ENCODE measurements around the gene SYNE4. TPM values are rescaled to one million over a fixed set of nuclear protein-coding genes. Genes with fewer than 3 reads are reported as not detected.

The SYNE4 gene
- total and polyA plus RNA-seq, 2 of the 4 experiments (the other 2 are of a cell fraction), result 0.27 TPM; not detected in 1

DNA sequence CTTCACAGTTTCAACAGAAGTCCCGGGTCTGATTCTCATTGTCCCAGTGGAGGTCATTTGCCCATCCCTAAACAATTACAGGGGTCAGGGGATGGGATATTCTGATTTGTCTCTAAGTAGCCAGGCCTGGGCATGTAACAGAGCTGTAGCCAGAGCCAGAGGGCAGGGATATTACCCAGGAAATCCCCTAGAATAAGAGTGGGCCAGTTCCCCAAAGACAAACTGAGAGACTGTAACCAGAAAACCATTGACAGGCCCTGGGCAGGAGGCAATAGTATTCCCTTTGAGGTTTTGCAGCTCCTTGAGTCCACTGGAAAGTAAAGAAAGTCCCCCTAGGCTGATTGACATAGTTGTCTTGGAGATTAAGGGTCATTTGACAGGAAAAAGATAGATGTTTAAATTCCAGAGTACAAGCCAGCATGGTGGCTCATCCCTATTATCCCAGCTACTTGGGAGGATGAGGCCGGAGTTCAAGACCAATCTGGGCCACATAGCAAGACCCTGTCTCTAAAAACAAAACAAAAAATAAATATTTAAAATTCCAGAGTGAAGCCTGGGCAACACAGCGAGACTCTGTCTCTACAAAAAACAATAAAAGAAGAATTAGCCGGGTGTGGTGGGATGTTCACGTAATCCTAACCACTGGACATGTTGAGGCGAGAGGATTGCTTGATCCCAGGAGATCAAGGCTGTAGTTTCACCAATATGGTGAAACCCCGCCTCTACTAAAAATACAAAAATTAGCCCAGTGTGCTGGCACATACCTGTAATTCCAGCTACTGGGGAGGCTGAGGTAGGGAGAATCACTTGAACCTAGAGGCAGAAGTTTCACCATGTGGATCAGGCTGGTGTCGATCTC lies 15.5 kb downstream of the SYNE4 start (continued):
- TF ChIP-seq MXI1 (IDR thresholded peaks at IDR 0.05; ENCODE audit: borderline replicate concordance, low read depth, low read length), result no peak

DNA sequence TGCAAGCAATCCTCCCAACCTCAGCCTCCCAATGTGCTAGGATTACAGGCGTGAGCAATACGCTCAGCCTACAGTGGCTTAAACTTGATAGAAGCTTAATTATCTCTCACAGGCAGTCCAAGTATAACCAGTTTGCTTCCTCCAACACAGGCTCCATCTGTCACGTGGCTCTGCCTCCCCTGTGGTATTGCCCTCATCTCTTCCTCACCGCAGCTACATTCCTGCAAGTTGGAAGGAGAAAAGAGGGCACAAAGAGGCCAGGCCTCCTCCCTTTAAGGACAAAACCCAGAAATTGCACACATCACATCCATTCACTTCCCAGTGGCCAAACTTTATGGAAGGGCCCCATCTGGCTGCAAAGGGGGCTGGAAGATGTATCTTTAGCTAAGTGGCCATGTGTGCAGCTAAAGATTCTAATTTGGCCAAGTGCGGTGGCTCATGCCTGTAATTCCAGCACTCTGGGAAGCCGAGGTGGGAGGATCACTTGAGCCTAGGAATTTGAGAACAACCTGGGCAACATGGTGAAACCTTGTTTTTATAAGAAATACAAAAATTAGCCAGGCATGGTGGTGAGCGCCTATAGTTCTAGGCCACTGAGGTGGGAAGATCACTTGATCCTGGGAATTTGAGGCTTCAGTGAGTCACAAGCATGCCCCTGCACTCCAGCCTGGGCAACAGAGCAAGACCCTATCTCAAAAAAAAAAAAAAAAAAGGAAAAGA lies 16.7 kb downstream of the SYNE4 start:
- Histone ChIP-seq H3K4ac (ENCODE audit: low read depth, low read length) (no peak overlapping the region), H3K4me3 (ENCODE audit: insufficient read depth, low read depth, low read length) (no peak overlapping the region), H4K20me1 (ENCODE audit: insufficient read depth, low read length) (0 out of 2 replicates have a peak, but pooled peaks cover 4% of the 10 kb centered on the region), H3K4me2 (ENCODE audit: low read depth, low read length) (no peak overlapping the region), H3K36me3 (ENCODE audit: control insufficient read depth, insufficient read depth, low read length) (no peaks in the 10 kb centered on the region), H3K27me3 (ENCODE audit: control insufficient read depth, insufficient read depth, low read length) (peaks cover 5% of the 10 kb centered on the region; the same call in 1 of the 2 replicates), H3K23ac (ENCODE audit: low read depth, low read length) (no peak overlapping the region), H2AFZ (replicated peaks; ENCODE audit: low read length, poor library complexity) (no peak overlapping the region), H2BK15ac (ENCODE audit: low read depth, low read length) (no peak overlapping the region), H3K9me1 (ENCODE audit: insufficient read depth, low read length) (no peaks in the 10 kb centered on the region; the same call in 1 of the 2 replicates), H4K8ac (ENCODE audit: low read depth in 2 of 2, low read length in 2 of 2) (no peak overlapping the region), H3K79me1 (ENCODE audit: low read depth in 1 of 2, low read length in 2 of 2) (peaks cover 13 to 20% of the 10 kb centered on the region in 2 experiments; a peak in 3 of 4 replicates), H3K18ac (ENCODE audit: low read depth, low read length) (no peak overlapping the region), H4K91ac (ENCODE audit: insufficient read depth, low read depth, low read length) (no peak overlapping the region), H2BK20ac (ENCODE audit: low read depth, low read length) (no peak overlapping the region), H2AK9ac (replicated peaks; ENCODE audit: low read depth, low read length, poor library complexity) (no peak overlapping the region), H3K56ac (ENCODE audit: extremely low read depth, insufficient read depth, low read length) (no peak overlapping the region), H2AK5ac (ENCODE audit: low read depth, low read length) (no peak overlapping the region), H2BK5ac (ENCODE audit: low read depth, low read length, poor library complexity, severe bottlenecking) (no peak overlapping the region), H2BK120ac (ENCODE audit: low read depth, low read length) (no peak overlapping the region), H3K9me3 (ENCODE audit: control insufficient read depth, insufficient read depth, low read length) (peaks cover 5% of the 10 kb centered on the region), H3K14ac (replicated peaks; ENCODE audit: low read depth, low read length) (no peak overlapping the region), H4K5ac (ENCODE audit: low read depth, low read length) (no peak overlapping the region), H3K27ac (ENCODE audit: insufficient read depth, low read length) (no peak overlapping the region), H3K4me1 (ENCODE audit: control insufficient read depth, insufficient read depth, low read length) (no peaks in the 10 kb centered on the region), H3K9ac (ENCODE audit: low read depth, low read length) (no peak overlapping the region)
- ChIA-PET CTCF (no interaction called here), POLR2A (ENCODE audit: unreplicated experiment) (no interaction called here)
- in situ Hi-C loops (cut with MboI; ENCODE audit: low sequenced_read_pairs), result no loop called here
- BruUV-seq (replicated peaks), result no TSS peak
- WGBS, 2 experiments (ENCODE audit: extremely low coverage in 2 of 2, insufficient read length in 1 of 2), result 85% methylated on average over 5 of the region's 7 CpGs; no CpG with 5 or more reads in 1 of the 2 experiments
- no peak for ATAC-seq (ENCODE audit: low read depth)
- intact Hi-C loops (cut with micrococcal nuclease), result no loop called here
- no peak for TF ChIP-seq RFX5 (IDR thresholded peaks at IDR 0.05; ENCODE audit: low read depth, low read length)
- no peak for TF ChIP-seq CHD1 (IDR thresholded peaks at IDR 0.05; ENCODE audit: low read depth, low read length)
- TF ChIP-seq POLR2A (IDR thresholded peaks at IDR 0.05; ENCODE audit: low read depth, low read length), result no peak
- TF ChIP-seq RCOR1 (IDR thresholded peaks at IDR 0.05; ENCODE audit: insufficient replicate concordance, low read length), result no peak
- no peak for TF ChIP-seq BHLHE40 (IDR thresholded peaks at IDR 0.05; ENCODE audit: low read depth, low read length)
- TF ChIP-seq, protein P1, sequence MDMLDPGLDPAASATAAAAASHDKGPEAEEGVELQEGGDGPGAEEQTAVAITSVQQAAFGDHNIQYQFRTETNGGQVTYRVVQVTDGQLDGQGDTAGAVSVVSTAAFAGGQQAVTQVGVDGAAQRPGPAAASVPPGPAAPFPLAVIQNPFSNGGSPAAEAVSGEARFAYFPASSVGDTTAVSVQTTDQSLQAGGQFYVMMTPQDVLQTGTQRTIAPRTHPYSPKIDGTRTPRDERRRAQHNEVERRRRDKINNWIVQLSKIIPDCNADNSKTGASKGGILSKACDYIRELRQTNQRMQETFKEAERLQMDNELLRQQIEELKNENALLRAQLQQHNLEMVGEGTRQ (IDR thresholded peaks at IDR 0.05; ENCODE audit: low read depth, low read length), result peak; percentile 22; the same call in 1 of the 2 replicates
- no peak for TF ChIP-seq CTCF (conservative IDR thresholded peaks at IDR 0.05; ENCODE audit: low read depth, low read length)
- DNase-seq, result no peak
- dilution Hi-C loops (cut with HindIII; ENCODE audit: low sequenced_read_pairs, unreplicated experiment), result no loop called here
